GM04504 (cell line): ENCODE measurements around the gene PRR18.

ENCODE experiments used
- DNase-seq: peaks from one replicate; pipeline ENCODE4 v3.0.0-alpha.2; 2012; ENCODE audit warnings: low read depth

The PRR18 gene

DNA sequence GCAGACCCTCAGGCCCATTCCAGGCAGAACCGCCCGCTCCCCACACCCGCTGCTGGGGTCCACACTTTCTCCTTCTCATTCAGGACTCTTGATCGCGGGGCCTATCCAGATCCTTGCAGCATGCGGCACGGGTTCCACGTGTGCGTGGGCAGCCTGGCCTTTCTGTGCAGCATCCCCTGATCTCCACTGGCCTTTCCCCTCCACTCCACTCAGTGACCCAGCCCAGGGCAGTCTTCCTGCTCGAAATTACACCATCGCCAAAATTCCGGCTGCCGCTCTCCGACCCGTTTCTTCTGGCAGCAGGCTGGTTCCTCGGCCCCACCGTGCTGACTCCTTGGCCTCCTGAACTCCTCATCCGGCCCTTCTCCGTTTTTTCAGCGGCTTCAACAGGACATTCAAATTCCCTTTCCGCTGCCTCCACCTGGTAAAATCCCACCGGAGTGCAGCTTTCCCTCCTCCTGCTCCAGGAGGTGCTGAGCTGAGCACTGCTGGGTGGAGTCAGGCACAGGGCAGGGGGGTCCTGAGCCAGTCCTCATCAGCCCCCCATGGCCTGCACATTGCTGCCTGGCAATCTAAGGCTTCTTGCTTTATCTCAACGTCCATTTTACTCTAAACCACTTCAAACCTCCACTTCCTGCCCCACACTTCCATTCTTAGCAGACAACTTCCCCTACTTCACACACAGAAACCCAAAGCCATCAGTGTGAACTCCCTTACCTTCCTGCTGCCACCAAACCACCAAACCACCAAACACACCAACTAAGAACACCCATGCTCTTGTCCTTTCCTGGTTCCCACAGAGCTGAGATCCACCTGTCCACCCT is 25.2 kb upstream of the PRR18 start:
- no peak for DNase-seq

DNA sequence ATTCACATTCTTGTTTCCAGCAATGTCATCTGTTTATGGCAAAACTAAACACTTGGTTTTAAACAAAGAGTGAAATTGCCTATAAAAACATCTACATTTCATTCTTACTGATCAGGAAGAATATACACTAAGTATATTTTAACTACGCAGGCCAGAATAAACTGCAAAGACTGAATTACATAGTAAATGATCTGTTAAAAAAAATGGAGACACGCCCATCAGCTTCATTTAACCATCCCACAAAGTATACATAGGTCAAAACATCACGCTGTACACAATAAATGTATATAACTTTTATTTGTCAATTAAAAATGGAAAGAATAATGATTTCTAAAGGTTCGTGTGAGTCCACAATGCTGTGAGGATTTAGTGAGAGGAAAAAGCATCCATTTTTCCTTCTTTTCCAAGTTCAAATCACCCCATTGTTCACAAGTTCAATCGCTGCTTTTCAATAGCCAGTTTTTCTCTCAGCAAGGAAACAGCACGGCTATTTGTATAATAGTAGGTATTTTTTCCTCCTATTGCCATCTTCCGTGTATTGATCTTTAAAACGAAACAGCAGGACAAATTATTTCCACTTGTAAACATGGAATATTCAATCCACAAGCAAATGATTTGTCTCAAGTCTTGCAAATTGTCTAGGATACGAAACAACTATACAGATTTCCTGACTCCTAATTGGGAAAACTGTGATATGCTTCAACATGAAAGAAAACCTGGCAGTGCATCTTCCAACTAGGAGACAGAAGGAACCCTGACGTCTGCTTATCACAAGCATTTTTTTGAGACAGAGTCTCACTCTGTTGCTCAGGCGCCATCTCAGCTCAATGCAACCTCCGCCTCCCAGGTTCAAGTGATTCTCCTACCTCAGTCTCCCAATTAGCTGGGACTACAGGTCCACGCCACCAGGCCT is 23.6 kb upstream of the PRR18 start:
- no peak for DNase-seq

DNA sequence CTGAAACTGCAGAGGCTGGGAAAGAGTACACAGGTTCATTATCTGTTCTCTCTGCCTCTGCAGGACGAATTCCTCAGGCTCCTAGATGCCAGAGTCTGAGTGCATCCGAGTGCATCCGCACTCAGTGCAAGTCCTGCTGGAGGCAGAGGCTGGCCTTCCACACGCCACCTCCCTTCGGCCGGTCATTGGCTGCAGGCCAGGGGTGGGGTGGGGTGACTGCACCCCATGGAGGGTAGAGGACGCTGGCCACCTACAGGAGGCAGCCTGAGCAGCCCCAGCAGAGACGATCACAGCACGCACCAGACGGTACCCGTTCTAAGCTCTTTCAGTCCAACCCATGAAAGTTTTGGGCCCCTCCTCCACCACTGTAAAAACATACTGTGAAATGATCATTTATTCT is 22.4 kb upstream of the PRR18 start:
- no peak for DNase-seq

- no peak for DNase-seq
Measured at GRCh38 chr6:166325383-166326042, 17.3 kb upstream of the PRR18 start.

GRCh38 chr6:166323395-166323794 is 15.2 kb upstream of the PRR18 start:
- DNase-seq = no peak

GRCh38 chr6:166318649-166319600 is 10.7 kb upstream of the PRR18 start:
- DNase-seq = no peak

- no peak for DNase-seq
Measured at GRCh38 chr6:166318227-166318626, 10.0 kb upstream of the PRR18 start.

- DNase-seq = no peak
Measured at GRCh38 chr6:166317261-166318212, 9.3 kb upstream of the PRR18 start.

GRCh38 chr6:166315436-166315835 is 7.2 kb upstream of the PRR18 start:
- no peak for DNase-seq

- DNase-seq = no peak
Measured at GRCh38 chr6:166314454-166314853, 6.3 kb upstream of the PRR18 start.

GRCh38 chr6:166313255-166314070 is 5.3 kb upstream of the PRR18 start:
- DNase-seq = peak; percentile 3

GRCh38 chr6:166312832-166313231 is 4.6 kb upstream of the PRR18 start:
- no peak for DNase-seq

DNA sequence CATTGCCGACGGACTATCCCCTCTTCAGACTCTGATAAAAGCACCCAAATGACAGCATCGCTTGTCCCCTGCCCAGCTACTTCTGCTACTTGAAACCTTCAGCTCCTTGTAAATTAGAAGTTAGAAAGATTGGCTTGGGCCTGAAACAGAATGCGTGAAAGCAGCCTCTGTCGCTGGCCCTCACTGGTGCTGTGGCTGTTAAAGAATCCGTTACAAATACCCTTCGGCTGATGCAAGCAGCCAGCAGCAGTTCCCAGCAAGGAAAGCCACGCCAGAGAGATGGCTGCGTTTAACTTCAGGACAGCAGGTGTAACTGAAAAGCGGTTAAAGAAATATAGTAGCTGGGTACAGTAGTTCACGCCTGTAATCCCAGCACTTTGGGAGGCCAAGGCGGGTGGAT is 2.4 kb upstream of the PRR18 start:
- no peak for DNase-seq

GRCh38 chr6:166309977-166310376 is 1.8 kb upstream of the PRR18 start:
- no peak for DNase-seq

DNA sequence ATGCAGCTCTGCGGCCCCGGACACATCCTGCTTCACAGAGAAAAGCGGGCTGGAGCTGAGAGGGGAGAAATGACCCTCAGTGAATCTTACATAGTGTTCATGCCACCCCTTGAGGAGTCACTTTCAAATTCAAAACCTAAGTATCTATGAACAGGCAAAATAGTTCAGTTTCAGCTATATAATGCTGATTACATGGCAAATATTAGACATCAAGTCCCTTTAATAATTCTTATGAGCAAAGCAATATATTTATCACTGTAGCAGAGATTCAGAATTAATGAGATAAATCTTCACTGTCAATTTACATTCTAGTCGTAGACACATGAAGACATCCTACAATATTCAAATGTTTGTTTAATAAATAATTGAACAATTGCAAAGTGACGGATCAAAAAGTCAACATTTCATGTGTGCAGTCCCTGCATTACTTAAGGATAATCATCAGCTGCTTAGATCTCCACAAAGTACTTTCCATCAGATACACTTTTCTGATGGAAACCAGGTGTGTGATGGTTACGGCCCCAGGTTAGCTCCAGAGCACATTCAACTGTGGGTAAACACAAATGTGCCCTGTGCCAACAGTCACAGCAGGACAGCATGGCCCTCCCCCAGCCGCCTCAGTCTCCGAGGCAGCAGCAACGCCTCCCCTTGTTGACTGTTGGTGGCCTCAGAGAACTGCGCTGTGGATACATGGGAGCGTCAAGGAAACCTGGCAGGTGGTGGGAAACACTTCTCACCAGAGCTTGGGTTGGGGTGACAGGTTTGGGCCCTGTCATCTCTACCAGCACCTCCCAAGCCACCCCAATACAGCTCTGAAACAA is 787 bp upstream of the PRR18 start:
- no peak for DNase-seq

- DNase-seq = no peak
Measured at GRCh38 chr6:166307082-166308032, 835 bp downstream of the PRR18 start.

- DNase-seq = no peak
Measured at GRCh38 chr6:166306378-166307081, 1.7 kb downstream of the PRR18 start.
